HG03354 (cell line): Measurements from ENCODE around the gene CNGA3.
"Not testable (repeated sequence)": the region's sequence is repeated elsewhere in the genome, so short reads cannot be mapped to it uniquely, and the experiment has no call there.

Experiments used
- ATAC-seq: cut with Tn5 transposase; IDR thresholded peaks from one replicate; pipeline ENCODE4 v1.9.1; 2021; ENCODE audit warnings: mild to moderate bottlenecking; ENCODE audit not compliant: unreplicated experiment, poor library complexity, severe bottlenecking

The CNGA3 gene

GRCh38 chr2:98320171-98320570 is 26.1 kb upstream of the CNGA3 start:
- not testable (repeated sequence) for ATAC-seq

DNA sequence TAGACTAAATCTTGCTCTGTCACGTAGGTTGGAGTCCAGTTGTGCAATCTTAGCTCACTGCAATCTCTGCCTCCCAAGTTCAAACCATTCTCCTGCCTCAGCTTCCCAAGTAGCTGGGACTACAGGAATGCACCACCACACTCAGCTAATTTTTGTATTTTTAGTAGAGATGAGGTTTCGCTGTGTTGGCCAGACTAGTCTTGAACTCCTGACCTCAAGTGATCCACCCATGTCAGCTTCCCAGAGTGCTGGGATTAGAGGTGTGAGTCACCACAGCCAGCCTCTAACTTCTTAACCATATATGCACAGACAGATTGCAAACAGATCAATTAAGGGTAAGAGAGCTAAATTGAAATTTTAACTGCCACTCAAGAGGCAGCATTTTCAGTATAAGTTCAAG is 22.1 kb upstream of the CNGA3 start:
- ATAC-seq = no peak

- no peak for ATAC-seq
These were observed 18.5 kb upstream of the CNGA3 start for GRCh38 chr2:98327776-98328175.

DNA sequence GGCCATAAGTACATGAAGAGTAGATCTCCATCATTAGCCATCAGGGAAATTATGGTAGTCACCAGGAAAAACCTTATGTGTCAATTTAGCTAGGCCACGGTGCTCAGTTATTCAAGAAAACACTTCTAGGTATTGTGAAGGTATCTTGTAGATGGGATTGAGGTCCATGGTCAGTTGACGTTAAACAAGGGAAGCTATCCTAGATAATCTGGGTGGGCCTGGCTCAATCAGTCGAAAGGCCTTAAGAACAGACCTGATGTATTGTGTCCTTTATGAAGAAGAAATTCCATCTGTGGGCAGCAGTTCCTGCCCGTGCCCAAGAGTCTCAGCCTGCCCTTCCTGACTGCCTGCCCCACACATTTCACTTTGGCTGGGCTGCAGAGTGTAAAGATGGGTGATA is 16.7 kb upstream of the CNGA3 start:
- no peak for ATAC-seq

DNA sequence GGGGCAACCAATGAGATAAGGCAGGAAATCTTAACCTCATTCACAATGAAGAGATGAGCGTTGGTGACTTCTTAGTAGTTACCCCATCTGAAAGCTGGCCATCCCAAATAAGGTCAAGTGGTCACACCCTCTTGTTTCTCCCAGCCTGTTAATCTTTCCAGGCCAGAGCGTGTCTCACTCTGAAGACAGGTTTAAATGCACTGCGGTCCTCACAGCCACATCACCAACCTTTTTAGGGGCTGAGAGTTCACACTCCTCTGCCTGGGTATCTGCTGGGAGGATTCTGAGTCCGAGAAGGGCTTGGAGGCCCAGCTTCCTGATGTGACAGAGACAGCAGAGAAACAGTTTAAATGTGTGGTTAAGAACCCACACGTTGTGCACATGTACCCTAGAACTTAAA is 13.3 kb upstream of the CNGA3 start:
- ATAC-seq = no peak

DNA sequence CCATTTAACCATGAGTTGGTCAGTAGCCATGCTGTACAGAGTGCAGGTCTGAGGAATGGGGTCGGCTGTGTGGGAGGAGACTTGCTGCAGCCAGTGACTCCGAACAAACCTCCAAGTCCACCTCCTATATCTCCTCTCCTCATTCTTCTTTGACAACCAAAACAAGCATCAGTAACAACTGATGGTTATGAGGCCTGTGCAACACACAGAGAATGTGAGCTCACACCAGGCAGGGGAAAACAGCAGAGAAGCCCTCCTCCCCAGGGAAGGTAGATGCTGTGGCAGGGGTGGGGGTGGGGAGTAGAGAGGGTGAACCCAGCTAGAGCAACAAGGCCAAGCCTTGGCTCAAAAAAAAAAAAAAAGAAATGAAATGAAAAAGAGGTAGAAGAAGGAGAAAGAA is 12.3 kb upstream of the CNGA3 start:
- ATAC-seq = no peak

GRCh38 chr2:98334439-98335078 is 11.7 kb upstream of the CNGA3 start:
- no peak for ATAC-seq

DNA sequence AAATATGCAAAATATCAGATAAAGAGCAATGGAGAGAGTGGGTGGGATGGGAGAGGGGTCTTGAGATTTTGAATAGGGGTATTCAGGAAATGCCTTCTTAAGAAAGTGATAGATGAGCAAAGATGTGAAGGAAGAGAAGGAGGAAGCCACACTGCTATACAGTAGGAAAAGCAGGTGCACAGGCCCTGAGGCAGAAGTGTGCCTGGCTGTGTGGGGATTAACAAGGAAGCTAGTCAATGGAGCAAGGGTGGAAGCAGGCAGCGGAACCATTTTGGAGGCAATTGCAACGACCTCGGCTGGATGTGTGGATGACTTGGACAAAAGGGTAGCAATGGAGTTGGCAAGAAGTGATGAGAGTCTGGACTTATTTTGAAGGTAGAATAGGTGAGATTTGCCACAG is 11.0 kb upstream of the CNGA3 start:
- no peak for ATAC-seq

DNA sequence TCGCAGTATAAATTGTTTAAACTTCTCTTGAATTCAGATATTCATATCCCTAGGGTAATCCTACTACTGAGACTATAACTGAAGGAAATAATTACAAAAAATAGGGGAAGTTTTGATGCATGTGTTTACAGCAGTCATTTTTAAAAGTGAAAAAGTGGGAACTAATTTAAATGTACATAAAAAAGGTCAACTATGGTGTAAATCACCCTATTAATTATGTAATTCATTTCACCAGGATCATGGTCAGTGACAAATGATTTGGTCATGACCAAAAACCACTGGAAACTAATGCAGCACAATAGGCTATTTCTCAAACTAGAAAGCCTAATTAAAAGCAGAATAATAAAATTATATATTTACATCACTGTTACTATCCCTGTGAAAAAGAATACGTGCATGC is 5.0 kb upstream of the CNGA3 start:
- no peak for ATAC-seq

DNA sequence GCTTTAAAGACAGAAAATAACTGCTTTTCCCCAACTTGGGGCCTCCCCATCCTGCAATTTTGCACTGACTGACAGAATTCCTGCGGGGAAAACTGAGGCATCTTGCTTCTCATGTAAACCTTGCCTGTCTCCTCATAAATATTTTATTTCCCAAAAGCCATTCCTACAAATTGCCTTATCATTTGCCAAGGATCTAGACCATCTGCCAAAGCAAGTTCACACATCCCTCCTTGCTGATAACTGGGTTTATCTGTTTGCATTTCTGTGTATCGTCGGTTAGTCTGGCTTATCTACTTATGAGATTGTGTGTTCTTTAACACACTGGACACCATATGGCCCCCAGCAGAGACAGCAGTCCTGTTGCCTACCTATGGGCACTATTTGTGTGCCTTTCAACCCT is 3.0 kb upstream of the CNGA3 start:
- ATAC-seq = no peak

DNA sequence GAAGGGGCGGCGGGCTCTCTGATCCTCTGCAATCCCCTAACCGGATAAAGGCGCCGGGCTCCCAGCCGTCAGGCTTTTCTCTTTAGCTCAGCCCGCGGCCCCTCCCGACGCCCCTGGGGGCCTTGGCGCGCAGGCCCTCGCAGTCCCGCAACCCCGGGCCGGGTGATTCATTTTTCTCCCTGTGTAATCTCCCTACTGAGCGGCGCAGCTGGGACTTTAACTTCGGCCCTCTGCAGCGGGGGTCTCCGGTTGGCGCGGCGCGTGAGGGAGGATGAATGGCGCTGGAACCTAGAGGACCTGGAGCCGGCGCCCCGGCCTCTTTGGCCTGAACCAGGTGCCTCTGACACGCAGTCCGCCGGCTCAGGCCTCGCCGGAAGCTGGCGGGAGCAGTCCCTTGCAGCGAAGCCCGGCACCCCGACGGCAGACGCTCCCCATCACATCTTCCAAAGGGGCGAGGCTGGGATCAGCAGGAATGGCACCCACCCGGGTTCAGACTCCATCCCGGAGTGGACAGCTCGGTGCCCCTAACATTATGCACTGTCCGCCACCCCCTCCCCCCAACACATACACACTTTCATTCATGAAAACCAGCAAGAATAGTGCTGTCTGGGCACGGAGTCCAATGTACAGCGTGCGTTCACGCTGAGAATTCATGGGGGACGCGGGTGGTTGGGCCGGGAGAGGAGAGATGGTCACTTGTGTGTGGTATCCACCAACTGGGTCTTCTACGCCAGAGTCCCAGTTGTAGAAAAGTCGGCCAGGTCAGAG is 1.2 kb downstream of the CNGA3 start:
- no peak for ATAC-seq

DNA sequence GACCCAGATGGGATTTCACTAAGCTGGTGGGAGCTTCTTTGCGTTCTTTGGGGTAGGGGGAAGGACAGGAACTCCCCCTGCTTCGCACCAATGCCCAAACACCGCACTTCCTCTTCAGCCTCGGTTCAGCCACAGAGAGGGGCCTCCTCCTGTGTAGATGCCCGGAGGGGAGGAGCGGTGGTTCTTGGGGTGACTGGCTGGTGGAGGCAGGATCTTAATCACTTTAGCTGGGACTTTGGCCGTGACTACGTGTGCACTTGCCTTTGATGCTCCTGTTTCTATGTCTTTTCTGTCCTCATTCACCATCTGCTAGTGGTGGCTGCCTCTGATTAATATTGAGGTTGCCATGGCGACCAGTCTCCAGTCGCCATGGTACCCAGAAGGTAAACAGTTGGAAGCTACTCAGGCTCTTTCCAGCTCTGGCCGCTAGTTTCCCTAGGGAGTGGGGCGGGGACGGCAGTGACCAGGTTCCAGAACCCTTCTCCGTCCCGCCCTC is 1.9 kb downstream of the CNGA3 start:
- no peak for ATAC-seq

- ATAC-seq = no peak
These were observed 4.2 kb downstream of the CNGA3 start for GRCh38 chr2:98350411-98350810.

DNA sequence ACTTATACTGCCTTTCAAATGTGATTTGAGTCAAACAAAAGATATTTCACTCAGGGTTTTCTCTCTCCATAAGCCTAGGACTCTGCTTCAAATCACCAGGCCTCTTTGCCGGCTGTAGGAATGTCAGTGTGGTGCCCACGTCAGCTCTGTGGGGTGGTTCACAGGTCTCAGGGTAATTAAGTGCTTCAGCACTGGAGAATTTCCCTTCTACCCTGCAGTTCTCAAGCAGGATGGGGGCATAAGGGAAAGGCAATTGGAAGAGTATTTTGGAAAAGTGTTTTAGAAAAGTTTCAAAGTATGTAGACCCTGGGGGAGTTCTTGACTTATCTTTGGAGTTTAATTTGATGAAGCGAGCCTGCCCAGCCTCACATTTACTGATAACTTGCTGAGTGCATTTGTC is 9.6 kb downstream of the CNGA3 start:
- ATAC-seq = no peak

GRCh38 chr2:98356729-98357128 is 10.5 kb downstream of the CNGA3 start:
- ATAC-seq = no peak

DNA sequence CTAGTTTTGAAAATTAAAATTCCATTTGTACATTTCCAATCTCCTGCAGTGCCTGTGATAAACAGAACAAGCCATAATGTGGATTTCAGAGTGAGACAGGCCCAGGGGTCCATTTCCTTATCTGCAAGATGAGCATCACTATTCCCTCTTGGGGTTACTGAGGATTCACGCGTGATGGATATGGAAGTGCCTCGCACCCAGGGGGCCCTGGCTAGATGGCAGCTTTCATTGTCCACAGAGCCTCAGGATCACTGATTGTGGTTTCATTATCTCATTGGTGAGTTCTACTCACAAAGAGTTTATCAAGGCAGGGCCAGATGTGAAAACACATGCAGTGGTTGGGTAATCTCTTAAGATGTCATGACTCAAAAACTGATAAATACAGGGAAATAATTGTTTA is 11.6 kb downstream of the CNGA3 start:
- no peak for ATAC-seq

- no peak for ATAC-seq
These were observed 13.7 kb downstream of the CNGA3 start for GRCh38 chr2:98359986-98360385.

DNA sequence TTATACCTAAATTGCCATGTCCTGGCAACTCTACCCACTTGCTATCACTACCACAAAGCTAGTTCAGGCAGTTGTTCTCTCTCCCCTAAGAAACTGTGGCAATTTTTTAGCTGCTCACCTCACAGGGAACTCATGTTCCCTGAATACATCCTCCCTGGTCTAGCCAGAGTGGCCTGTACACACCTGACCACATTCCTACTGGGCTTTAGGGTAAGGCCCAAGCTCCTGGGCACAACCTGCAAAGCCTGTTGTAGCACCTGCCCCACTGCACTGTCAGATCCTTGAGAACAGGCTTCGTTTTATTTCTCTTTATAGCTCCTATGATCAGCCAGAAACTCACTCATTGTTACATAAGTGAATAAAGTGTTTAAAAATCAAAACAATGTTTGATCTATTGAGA is 21.5 kb downstream of the CNGA3 start:
- no peak for ATAC-seq

DNA sequence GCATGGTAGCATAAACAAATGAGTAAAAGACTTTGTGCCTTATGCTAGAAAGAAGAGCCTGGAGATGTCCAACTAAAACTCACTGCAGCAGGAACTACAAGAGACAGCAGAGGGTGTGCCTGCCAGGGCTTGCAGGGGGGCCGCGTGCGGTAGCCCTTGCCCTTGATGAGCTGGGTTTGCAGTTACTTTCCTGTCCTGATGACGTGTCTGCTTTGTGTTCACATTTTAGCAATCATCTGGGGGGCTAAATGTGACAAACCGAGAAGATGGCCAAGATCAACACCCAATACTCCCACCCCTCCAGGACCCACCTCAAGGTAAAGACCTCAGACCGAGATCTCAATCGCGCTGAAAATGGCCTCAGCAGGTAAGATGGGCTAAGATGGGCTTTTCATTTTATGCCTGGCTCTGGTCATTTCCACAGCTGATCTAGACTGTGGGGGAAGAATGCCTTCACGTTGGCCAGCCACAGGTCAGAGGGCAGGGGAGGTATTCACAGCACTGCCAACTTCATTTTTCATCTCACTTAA is 23.5 kb downstream of the CNGA3 start:
- ATAC-seq = no peak

DNA sequence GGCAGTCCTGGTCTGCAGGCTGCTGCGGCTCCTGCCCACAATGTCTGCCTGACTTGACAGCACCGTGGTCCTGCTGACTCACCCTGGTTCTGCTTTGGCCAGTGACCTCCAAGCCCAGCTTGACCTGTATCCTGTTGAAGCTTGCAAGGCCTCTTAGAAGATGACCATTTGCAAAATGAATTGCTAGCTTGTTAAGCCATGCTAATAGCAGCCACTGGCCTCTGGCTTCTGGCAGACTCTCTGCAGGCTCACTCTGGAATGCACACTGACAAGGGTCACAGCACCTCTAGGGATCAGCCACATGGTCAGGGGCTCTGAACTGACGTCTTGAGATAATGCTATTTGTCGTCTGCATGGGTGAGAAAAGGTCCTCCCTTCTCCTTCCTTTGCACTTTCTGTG is 25.9 kb downstream of the CNGA3 start:
- ATAC-seq = no peak

DNA sequence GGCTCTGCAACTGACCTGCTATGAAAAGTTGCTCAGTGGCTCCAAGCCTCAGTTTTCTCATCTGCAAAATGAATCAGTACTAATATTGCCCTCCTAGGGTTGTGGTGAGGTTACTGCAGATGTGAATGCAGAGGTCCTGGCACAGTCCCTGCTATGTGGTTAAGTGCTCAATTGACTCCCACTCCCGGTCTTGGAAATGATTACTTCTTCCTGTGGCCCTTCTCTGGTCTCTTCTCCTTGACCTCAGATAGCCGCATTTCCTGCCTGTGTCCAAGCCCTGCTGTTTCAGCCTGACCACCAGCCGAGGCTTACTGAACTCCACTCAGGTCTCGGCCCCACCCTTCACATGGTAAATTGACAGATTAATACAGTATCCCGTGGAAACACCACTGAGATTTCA is 26.3 kb downstream of the CNGA3 start:
- ATAC-seq = no peak
